H1 (cell line): Measurements from ENCODE around the gene CACNA1C.

Source experiments
- CTCF ChIP-seq, 3 experiments: IDR thresholded peaks; 1 replicate in 2 of 3; 2 replicates in 1 of 3; pipeline versions ENCODE4 v1.5.1 to v1.6.1; 2011; ENCODE audit warnings: low read length in 3 of 3, mild to moderate bottlenecking in 3 of 3, inconsistent platforms in 2 of 3, low read depth in 1 of 3, moderate library complexity in 1 of 3; ENCODE audit not compliant: insufficient read depth in 1 of 3; ENCODE audit errors: control extremely low read depth in 1 of 3
- GABPA ChIP-seq: IDR thresholded peaks from 2 replicates; pipeline ENCODE4 v1.6.1; 2011; ENCODE audit warnings: mild to moderate bottlenecking, low read length, moderate library complexity, borderline replicate concordance; ENCODE audit not compliant: insufficient read depth
- JUN ChIP-seq: IDR thresholded peaks from 2 replicates; pipeline ENCODE4 v1.6.1; 2011; ENCODE audit warnings: low read depth, mild to moderate bottlenecking, improper control_type of control experiment, low read length
- NRF1 ChIP-seq: IDR thresholded peaks from 2 replicates; pipeline ENCODE4 v1.6.1; 2011; ENCODE audit warnings: mild to moderate bottlenecking, low read depth, low read length, improper control_type of control experiment
- RAD21 ChIP-seq, 2 experiments: IDR thresholded peaks in 1 of 2; conservative IDR thresholded peaks in 1 of 2; 2 replicates each; pipeline ENCODE4 v1.6.1; 2011; ENCODE audit warnings: low read depth in 2 of 2, low read length in 2 of 2, improper control_type of control experiment in 1 of 2, inconsistent platforms in 1 of 2, mild to moderate bottlenecking in 1 of 2, moderate library complexity in 1 of 2
- RFX5 ChIP-seq: IDR thresholded peaks from 2 replicates; pipeline ENCODE4 v1.6.1; 2011; ENCODE audit warnings: low read depth, low read length, improper control_type of control experiment, borderline replicate concordance
- SP2 ChIP-seq: IDR thresholded peaks from 2 replicates; pipeline ENCODE4 v1.6.1; 2012; ENCODE audit warnings: mild to moderate bottlenecking, low read length, inconsistent platforms
- ZNF274 ChIP-seq: IDR thresholded peaks from 2 replicates; pipeline ENCODE4 v1.7.0; 2012; ENCODE audit warnings: low read length, borderline replicate concordance; ENCODE audit errors: extremely low read depth

- no peak for TF ChIP-seq SP2
- no peak for TF ChIP-seq ZNF274
- no peak for TF ChIP-seq RAD21 (IDR thresholded peaks at IDR 0.05 in 1 of 2, conservative IDR thresholded peaks at IDR 0.05 in 1 of 2; ENCODE audit: low read depth in 2 of 2, low read length in 2 of 2)
- TF ChIP-seq CTCF (IDR thresholded peaks at IDR 0.05; ENCODE audit: control extremely low read depth in 1 of 3, insufficient read depth in 1 of 3, low read depth in 1 of 3, low read length in 3 of 3) = no peak
- TF ChIP-seq RFX5 = no peak
- no peak for TF ChIP-seq GABPA
- no peak for TF ChIP-seq NRF1
- no peak for TF ChIP-seq JUN
Observed at GRCh38 chr12:2443776-2444175, 391.0 kb downstream of the CACNA1C start.
